Measurements from ENCODE around the gene SEPTIN5.

Gene SEPTIN5

GRCh38 chr22:19693581-19693980, 20.7 kb upstream of the SEPTIN5 start:
- TF ChIP-seq POLR2AphosphoS5 (IDR thresholded peaks at IDR 0.05; ENCODE audit: low read depth, low read length) (no peak), FOXP2 (optimal IDR thresholded peaks at IDR 0.05; ENCODE audit: borderline replicate concordance, extremely low read depth, extremely low read length, insufficient read depth) (no peak), SIN3A (IDR thresholded peaks at IDR 0.05; ENCODE audit: borderline replicate concordance, insufficient read depth, low read length) (no peak), TAF1 (IDR thresholded peaks at IDR 0.05; ENCODE audit: borderline replicate concordance, insufficient read depth, low read length) (no peak), REST (IDR thresholded peaks at IDR 0.05; ENCODE audit: insufficient read depth in 1 of 2, low read depth in 2 of 2, low read length in 2 of 2) (no peak)

GRCh38 chr22:19693981-19694670, 20.2 kb upstream of the SEPTIN5 start:
- no peak for TF ChIP-seq FOXP2 (optimal IDR thresholded peaks at IDR 0.05; ENCODE audit: borderline replicate concordance, extremely low read depth, extremely low read length, insufficient read depth)
- TF ChIP-seq TAF1 (IDR thresholded peaks at IDR 0.05; ENCODE audit: borderline replicate concordance, insufficient read depth, low read length), result no peak
- no peak for TF ChIP-seq POLR2AphosphoS5 (IDR thresholded peaks at IDR 0.05; ENCODE audit: low read depth, low read length)
- no peak for TF ChIP-seq REST (IDR thresholded peaks at IDR 0.05; ENCODE audit: insufficient read depth in 1 of 2, low read depth in 2 of 2, low read length in 2 of 2)
- TF ChIP-seq SIN3A (IDR thresholded peaks at IDR 0.05; ENCODE audit: borderline replicate concordance, insufficient read depth, low read length), result no peak

GRCh38 chr22:19694696-19695095, 19.6 kb upstream of the SEPTIN5 start:
- TF ChIP-seq TAF1 (IDR thresholded peaks at IDR 0.05; ENCODE audit: borderline replicate concordance, insufficient read depth, low read length) (no peak), REST (IDR thresholded peaks at IDR 0.05; ENCODE audit: insufficient read depth in 1 of 2, low read depth in 2 of 2, low read length in 2 of 2) (no peak), FOXP2 (optimal IDR thresholded peaks at IDR 0.05; ENCODE audit: borderline replicate concordance, extremely low read depth, extremely low read length, insufficient read depth) (no peak), POLR2AphosphoS5 (IDR thresholded peaks at IDR 0.05; ENCODE audit: low read depth, low read length) (no peak)

- no peak for TF ChIP-seq POLR2AphosphoS5 (IDR thresholded peaks at IDR 0.05; ENCODE audit: low read depth, low read length)
- no peak for TF ChIP-seq FOXP2 (optimal IDR thresholded peaks at IDR 0.05; ENCODE audit: borderline replicate concordance, extremely low read depth, extremely low read length, insufficient read depth)
- TF ChIP-seq REST (IDR thresholded peaks at IDR 0.05; ENCODE audit: insufficient read depth in 1 of 2, low read depth in 2 of 2, low read length in 2 of 2), result no peak
- no peak for TF ChIP-seq TAF1 (IDR thresholded peaks at IDR 0.05; ENCODE audit: borderline replicate concordance, insufficient read depth, low read length)
- TF ChIP-seq SIN3A (IDR thresholded peaks at IDR 0.05; ENCODE audit: borderline replicate concordance, insufficient read depth, low read length), result no peak
Measured at GRCh38 chr22:19696504-19697276, 17.6 kb upstream of the SEPTIN5 start.
